ENCODE data around the gene HS6ST3.
"Not testable (repeated sequence)": the region's sequence is repeated elsewhere in the genome, so short reads cannot be mapped to it uniquely, and the experiment has no call there.

Gene HS6ST3

GRCh38 chr13:96089749-96090239 is at the start of gene HS6ST3:
HS6ST3 (plus strand) TSS chr13:96090107.
- peak; percentile 56 for DNase-seq (ENCODE audit: low spot score)

GRCh38 chr13:96041326-96042110 is 48.4 kb upstream of the HS6ST3 start:
- DNase-seq (ENCODE audit: low spot score) = no peak

DNA sequence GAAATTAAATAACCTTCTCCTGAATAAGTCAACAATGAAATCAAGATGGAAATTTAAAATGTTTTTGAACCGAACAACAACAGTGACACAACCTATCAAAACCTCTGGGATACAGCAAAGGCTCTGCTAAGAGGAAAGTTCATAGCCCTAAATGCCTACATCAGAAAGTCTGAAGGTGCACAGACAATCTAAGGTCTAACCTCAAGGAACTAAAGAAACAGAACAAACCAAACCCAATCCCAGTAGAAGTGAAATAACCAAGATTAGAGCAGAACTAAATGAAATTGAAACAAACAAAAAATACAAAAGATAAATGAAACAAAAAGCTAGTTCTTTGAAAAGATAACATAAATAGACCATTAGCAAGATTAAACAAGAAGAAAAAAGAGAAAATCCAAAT is 45.7 kb upstream of the HS6ST3 start:
- DNase-seq (ENCODE audit: low spot score) = no peak

GRCh38 chr13:96046449-96047126 is 43.3 kb upstream of the HS6ST3 start:
- not testable (repeated sequence) for DNase-seq (ENCODE audit: low spot score)

GRCh38 chr13:96050955-96051354 is 39.0 kb upstream of the HS6ST3 start:
- not testable (repeated sequence) for DNase-seq (ENCODE audit: low spot score)

- not testable (repeated sequence) for DNase-seq (ENCODE audit: low spot score)
These were observed 38.4 kb upstream of the HS6ST3 start for GRCh38 chr13:96051491-96051890.

DNA sequence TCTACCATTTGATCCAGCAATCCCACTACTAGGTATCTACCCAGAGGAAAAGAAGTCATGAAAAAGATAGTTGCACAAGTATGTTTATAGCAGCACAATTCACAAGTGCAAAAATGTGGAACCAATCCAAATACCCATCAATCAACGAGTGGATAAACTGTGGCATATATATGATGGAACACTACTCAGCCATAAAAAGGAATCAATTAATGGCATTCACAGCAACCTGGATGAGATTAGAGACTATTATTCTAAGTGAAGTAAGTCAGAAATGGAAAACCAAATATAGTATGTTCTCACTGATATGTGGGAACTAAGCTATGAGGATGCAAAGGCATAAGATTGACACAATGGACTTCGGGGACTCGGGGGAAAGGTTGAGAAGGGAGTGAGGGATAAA is 38.0 kb upstream of the HS6ST3 start:
- not testable (repeated sequence) for DNase-seq (ENCODE audit: low spot score)

DNA sequence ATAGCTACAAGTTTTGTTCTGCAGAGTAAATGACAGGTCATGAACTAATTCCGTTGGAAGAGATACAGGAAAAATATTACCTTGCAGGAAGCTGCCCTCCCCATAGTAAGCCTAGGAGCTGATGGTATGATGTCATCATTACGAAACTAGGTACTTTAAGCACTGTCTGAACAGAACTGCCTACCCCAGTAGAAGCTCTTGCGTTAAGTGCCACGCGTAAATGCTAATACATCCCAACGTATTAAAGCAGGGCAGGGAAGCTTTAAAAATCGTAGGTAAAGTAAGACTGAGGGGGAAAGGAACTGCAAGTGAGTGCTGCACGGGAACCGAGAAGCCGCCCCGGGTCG is 37.3 kb upstream of the HS6ST3 start:
- DNase-seq (ENCODE audit: low spot score) = peak; percentile 62

DNA sequence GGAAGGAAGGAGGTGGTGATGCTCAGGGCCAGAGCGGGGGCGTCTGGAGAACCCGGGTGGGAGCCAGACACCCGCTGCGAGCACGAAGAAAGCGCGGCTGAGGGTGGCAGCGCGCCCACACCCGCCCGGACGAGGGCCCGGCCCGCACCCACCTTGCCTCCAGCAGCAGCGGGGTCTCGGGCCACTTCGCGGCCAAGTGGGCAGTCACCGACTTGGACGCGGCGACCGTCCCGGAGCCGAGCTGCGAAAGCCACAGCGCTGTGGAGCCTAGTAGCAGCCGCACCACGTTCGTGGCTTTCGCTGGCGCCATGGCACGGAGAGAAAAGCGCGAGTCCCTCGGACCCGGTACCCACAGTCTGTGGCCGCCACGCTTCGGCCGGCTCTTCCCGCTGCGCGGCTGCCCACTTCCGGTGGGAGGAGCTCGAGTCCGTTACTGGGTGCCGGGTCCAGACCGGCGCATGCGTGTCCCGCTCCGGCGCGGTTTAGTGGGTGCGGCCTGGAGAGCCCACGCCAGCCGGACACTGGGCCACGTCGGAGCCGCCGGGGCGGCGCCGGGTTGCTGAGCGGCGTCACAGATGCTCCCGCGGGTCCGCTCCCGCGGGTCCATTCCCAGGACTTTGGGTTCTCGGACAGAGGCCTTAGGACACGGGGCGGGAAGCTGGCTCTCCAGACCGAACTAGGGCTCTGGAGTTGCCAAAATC is 36.8 kb upstream of the HS6ST3 start, which contains the start of gene UGGT2:
Gene UGGT2, minus strand, starts transcription at position 399 of the 701 bp plus-strand sequence. Its CDS starts 89 bp downstream, at position 310.
- peak; percentile 91 for DNase-seq (ENCODE audit: low spot score)

- DNase-seq (ENCODE audit: low spot score) = no peak
These were observed 24.1 kb upstream of the HS6ST3 start for GRCh38 chr13:96065849-96066248.

GRCh38 chr13:96068729-96069128 is 21.2 kb upstream of the HS6ST3 start:
- DNase-seq (ENCODE audit: low spot score) = no peak

DNA sequence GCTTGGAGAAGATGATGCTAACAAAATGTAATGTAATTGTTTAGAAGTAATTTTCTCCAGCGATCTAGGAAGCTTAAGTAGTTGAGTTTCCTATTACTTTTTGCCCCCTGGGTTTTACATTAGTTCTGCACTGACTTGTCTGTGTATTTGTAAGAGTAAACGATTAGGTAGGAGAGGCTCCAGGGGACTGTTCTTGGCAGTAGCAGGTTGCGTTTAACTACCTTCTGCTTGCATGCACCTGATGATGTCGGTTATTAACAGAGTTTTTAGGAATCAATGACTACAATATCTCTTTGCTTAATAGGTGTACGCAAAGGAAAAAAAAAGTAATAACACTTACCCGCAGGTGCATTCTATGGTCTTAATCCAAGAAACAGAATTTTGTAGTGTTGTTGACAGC is 18.4 kb upstream of the HS6ST3 start:
- DNase-seq (ENCODE audit: low spot score) = no peak

GRCh38 chr13:96072392-96072791 is 17.5 kb upstream of the HS6ST3 start:
- no peak for DNase-seq (ENCODE audit: low spot score)

GRCh38 chr13:96075953-96076543 is 13.9 kb upstream of the HS6ST3 start:
- DNase-seq (ENCODE audit: low spot score) = peak; percentile 12

DNA sequence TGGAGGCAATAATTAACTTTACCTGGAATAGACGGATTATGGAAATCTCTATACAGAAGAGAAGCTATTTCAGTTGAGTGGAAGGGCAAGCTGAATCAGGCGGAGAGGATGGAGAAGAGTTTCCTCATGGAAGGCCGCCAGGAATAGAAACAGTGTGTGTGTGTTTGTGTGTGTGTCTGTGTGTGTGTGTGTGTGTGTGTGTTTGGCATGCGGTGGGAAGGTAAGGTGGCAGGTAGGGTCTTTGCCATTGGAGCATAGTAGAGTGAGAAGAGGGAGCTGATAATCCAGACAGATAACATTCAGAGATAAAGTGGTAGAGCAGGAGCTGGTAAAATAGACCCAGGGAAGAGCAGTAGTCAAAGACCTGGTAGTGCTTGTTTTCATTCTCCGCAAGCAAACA is 9.2 kb upstream of the HS6ST3 start:
- DNase-seq (ENCODE audit: low spot score) = no peak

GRCh38 chr13:96081888-96082287 is 8.0 kb upstream of the HS6ST3 start:
- no peak for DNase-seq (ENCODE audit: low spot score)

DNA sequence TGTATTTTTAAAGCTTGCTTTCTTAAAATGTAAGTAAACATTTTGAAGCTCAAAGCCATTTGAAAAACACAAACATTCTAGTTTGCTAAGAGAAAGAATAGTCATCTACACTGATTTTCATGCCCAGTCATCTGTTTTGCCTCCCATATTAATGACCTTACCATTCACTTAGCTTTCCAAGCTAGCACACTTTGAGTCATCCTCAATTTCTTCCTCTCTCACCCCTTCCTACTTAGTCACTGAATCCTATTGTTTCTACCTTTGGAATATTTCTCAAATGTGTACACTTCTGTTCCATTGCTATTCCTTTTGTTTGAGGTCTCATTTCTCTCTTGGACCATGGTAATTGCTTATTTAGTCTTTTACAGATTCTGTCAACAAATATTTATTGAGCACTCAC is 7.3 kb upstream of the HS6ST3 start:
- no peak for DNase-seq (ENCODE audit: low spot score)

GRCh38 chr13:96086736-96087135 is 3.2 kb upstream of the HS6ST3 start:
- no peak for DNase-seq (ENCODE audit: low spot score)

- DNase-seq (ENCODE audit: low spot score) = no peak
These were observed 768 bp upstream of the HS6ST3 start for GRCh38 chr13:96089139-96089538.

DNA sequence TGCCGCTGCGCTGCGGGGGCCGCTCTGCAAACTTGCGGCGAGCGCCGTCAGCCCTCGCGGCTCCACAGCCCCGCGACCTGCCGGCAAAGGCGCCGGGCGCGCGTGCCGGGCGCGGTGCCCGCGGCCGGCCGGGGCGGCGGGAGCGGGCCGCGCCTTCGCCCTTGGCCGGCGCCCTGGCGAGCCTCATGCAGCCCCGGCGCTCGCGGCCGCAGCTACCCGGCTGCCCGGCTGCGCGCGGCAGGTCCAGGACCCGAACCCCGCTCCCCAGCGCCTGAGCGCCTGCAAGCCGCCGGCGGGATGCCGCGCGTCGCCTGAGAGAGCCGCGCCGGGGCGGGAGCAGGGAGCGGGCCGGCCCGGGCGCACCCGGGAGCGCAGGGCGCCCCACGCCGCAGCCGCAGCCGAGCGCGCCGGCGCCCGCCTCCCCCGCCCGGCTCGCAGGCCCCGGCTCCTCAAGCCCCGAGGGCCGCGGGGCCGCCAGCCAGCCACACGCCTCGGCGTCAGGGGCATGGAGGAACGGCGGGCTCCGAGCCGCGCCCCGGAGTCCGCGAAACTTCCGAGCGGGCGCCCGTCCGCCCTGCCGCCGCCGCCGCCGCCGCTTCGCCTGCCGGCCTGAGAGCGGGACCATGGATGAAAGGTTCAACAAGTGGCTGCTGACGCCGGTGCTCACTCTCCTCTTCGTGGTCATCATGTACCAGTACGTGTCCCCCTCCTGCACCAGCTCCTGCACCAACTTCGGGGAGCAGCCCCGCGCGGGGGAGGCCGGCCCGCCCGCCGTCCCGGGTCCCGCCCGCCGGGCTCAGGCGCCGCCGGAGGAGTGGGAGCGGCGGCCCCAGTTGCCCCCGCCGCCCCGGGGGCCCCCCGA is 564 bp downstream of the HS6ST3 start:
- DNase-seq (ENCODE audit: low spot score) = no peak

All from SW480 (cell line).